HEK293T (cell line): ENCODE measurements around the gene ESCO1.

ENCODE experiments used
- BHLHE40 ChIP-seq: fragments of 450-650 bp; IDR thresholded peaks from 2 replicates; pipeline ENCODE4 v1.6.1; 2016; ENCODE audit warnings: mild to moderate bottlenecking, moderate library complexity, borderline replicate concordance
- CTBP1 ChIP-seq: fragments of 450-650 bp; IDR thresholded peaks from 2 replicates; pipeline ENCODE4 v1.6.1; 2016; ENCODE audit warnings: borderline replicate concordance
- ELF4 ChIP-seq: fragments of 450-650 bp; IDR thresholded peaks from 2 replicates; pipeline ENCODE4 v1.6.1; 2017; ENCODE audit warnings: antibody characterized with exemption
- FOXK2 ChIP-seq: fragments of 450-650 bp; IDR thresholded peaks from 2 replicates; pipeline ENCODE4 v1.6.1; 2016; ENCODE audit warnings: mild to moderate bottlenecking
- FOXM1 ChIP-seq: fragments of 450-650 bp; IDR thresholded peaks from 2 replicates; pipeline ENCODE4 v1.6.1; 2017; ENCODE audit warnings: mild to moderate bottlenecking, borderline replicate concordance
- L3MBTL2 ChIP-seq: fragments of 450-650 bp; conservative IDR thresholded peaks from 2 replicates; pipeline ENCODE4 v1.6.1; 2016; ENCODE audit warnings: mild to moderate bottlenecking
- NFRKB ChIP-seq: fragments of 450-650 bp; IDR thresholded peaks from 2 replicates; pipeline ENCODE4 v1.6.1; 2016; ENCODE audit warnings: mild to moderate bottlenecking, moderate library complexity
- SP1 ChIP-seq: fragments of 450-650 bp; IDR thresholded peaks from 2 replicates; pipeline ENCODE4 v1.6.1; 2017
- SUZ12 ChIP-seq: fragments of 450-650 bp; IDR thresholded peaks from 2 replicates; pipeline ENCODE4 v1.6.1; 2016; ENCODE audit warnings: mild to moderate bottlenecking
- TF ChIP-seq, protein P1 (sequence below): fragments of 450-650 bp; IDR thresholded peaks from 2 replicates; pipeline ENCODE4 v1.6.1; 2016

DNA sequence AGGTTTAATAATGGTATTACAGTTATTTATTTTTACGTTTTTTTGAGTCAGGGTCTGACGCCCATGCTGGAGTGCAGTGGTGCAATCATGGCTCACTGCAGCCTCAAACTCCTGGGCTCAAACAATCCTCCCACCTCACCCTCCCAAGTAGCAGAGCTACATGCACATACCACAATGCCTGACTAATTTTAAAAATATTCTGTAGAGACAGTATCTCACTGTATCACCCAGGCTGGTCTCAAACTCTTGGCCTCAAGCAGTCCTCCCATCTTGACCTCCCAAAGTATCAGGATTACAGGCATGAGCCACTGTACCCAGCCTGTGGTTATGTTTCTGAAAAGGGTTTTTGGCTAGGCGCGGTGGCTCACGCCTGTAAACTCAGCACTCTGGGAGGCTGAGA is 120.8 kb downstream of the ESCO1 start:
- TF ChIP-seq L3MBTL2 (no peak), BHLHE40 (no peak), SP1 (no peak), NFRKB (no peak), FOXK2 (no peak), CTBP1 (no peak), FOXM1 (no peak), ELF4 (no peak), SUZ12 (no peak)
- TF ChIP-seq, protein P1, sequence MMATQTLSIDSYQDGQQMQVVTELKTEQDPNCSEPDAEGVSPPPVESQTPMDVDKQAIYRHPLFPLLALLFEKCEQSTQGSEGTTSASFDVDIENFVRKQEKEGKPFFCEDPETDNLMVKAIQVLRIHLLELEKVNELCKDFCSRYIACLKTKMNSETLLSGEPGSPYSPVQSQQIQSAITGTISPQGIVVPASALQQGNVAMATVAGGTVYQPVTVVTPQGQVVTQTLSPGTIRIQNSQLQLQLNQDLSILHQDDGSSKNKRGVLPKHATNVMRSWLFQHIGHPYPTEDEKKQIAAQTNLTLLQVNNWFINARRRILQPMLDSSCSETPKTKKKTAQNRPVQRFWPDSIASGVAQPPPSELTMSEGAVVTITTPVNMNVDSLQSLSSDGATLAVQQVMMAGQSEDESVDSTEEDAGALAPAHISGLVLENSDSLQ, result no peak
